GM21423 (cell line): ENCODE measurements around the gene DOK5.

Experiments
- ATAC-seq: cut with Tn5 transposase; IDR thresholded peaks from one replicate; pipeline ENCODE4 v1.9.1; 2021; ENCODE audit warnings: mild to moderate bottlenecking, moderate library complexity; ENCODE audit not compliant: unreplicated experiment

The DOK5 gene

DNA sequence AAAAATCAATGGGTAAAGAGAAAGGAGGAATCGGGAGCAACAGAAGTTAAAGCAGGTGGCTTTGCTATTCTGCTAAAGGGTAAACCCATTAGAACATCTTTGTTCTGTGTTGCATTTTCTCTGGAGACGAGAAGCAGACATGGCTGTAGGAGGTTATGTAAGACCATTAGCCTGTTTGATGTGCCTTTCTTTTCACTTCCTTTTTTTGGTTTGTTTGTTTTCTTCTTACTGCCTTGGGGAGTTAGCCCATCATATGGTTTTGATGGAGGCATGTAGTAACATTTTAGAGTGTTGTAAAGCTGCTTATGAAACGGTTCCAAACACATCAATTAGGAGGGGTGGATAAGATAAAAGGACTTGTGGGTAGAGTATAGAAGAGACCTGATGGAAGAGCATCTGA is 131.0 kb downstream of the DOK5 start:
- ATAC-seq: no peak

DNA sequence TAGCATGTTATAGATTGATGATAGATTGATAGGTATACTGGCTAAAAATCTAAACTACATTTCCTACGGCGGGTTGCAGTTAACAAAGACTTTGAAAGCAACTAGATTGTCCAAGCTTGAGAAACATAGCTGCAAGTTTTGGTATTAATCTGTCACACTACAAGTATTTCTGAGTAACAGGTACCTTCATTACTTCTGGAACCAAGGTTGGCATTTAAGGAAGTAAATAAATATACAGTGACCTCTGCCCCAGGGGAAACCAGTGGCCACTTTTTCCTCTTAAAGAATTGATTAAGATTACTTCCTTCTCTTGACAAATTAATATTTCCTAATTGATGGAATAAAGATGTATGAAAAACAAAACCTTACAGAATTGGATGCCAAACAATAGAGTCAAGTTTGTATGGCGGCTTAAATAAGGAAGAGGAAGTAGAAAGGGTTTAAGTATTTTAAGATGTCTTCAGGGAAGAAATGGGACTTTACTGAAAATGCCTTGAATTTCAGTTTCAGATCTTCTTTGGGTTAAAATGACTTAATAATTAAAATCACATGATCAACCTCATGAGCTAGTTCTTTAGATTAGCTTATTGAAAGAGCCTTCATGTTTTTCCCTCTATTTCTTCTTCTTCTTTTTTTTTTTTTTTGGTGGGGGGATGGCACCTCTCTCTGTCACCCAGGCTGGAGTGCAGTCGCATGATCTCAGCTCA is 132.8 kb downstream of the DOK5 start:
- ATAC-seq: no peak

GRCh38 chr20:54608943-54609342 is 133.6 kb downstream of the DOK5 start:
- ATAC-seq: no peak

- ATAC-seq: no peak
Measured at GRCh38 chr20:54611708-54612412, 136.5 kb downstream of the DOK5 start.

GRCh38 chr20:54618412-54618811 is 143.0 kb downstream of the DOK5 start:
- ATAC-seq: no peak

- no peak for ATAC-seq
Measured at GRCh38 chr20:54619181-54619580, 143.8 kb downstream of the DOK5 start.

- ATAC-seq: no peak
Measured at GRCh38 chr20:54619682-54620081, 144.3 kb downstream of the DOK5 start.

- no peak for ATAC-seq
Measured at GRCh38 chr20:54620611-54621010, 145.2 kb downstream of the DOK5 start.

- no peak for ATAC-seq
Measured at GRCh38 chr20:54622333-54623295, 147.2 kb downstream of the DOK5 start.

DNA sequence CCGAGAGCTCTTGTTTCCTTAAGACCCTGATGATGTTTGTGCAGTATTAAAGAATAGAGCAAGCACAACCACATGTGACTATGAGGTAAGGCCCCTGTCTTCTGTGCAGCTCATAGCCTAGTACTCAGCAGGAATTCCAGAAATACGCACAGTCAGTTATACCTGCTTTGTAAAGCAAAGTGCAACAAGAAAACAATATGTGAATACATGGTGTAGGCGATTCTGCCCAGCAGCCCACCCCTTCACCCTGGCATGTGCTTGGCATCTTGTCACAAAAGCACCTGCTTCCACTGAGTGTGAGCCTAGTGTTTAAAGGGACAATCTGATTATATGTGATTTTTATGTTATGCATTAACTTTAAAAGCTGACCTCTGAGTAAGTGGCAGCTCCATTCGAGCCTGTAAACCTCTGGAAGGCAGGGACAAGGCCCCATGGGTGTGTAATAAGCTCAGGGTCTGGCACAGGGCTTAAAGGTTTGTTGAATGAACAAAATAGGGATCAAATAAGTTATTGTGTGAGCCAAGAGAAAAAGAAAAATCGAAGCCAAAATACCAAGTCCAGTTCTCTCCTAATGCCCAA is 148.7 kb downstream of the DOK5 start:
- ATAC-seq: no peak

GRCh38 chr20:54624706-54625390 is 149.5 kb downstream of the DOK5 start:
- ATAC-seq: no peak

- no peak for ATAC-seq
Measured at GRCh38 chr20:54625497-54625896, 150.1 kb downstream of the DOK5 start.

DNA sequence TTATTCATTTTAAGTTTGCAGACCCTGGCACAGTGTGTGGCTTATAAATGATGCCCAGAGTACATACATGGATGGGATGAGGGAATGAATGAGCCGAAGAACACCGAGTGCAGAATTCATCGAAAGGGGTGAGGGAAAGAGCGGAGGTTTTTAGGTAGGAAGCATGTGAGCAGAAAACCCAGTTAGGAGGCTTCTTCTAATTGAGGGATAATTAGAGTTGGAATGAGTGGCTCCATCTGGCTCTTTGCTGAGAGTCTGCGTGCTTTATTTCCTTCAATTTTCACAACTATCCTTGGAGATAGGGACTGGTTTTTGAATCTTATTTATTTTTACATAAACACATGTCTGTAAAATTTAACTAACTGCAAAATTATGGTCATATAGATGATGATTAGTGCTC is 150.7 kb downstream of the DOK5 start:
- no peak for ATAC-seq

DNA sequence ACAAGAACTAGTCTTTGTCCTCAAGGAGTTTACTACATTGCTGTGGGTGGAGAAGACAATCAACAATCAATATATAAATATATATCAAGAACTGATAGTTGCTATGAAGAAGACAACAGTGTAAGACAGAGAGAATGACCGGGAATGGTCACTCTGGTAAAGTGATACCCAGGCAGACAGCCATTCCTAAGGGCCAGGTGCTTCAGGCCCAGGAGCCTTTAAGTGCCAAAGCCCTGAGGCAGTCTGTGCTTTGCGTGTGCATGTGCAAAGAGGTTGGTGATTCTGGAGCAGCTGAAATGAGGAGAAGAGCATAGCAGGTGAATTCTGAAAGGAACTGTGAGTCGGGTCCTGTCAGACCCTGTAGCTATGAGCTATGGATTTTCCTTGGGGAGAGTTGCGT is 154.2 kb downstream of the DOK5 start:
- ATAC-seq: no peak

DNA sequence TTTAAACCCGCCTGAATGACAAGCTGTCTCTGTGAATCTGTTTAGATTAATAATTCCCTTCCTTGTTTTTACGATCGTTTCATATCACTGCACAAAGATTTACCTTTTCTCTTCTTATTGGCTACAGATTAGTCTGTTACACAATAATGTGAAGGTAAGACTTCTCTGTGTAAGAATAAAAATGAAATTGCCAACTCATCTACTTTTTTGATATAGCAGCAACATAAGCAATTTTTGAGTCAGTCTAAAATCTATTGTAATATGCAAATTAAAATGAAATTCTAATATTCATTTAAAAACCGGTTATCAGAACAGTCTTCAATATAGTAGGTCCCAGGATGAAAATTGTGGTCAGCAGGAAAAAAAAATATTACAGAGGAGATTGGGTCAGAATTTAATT is 155.2 kb downstream of the DOK5 start:
- ATAC-seq: no peak

DNA sequence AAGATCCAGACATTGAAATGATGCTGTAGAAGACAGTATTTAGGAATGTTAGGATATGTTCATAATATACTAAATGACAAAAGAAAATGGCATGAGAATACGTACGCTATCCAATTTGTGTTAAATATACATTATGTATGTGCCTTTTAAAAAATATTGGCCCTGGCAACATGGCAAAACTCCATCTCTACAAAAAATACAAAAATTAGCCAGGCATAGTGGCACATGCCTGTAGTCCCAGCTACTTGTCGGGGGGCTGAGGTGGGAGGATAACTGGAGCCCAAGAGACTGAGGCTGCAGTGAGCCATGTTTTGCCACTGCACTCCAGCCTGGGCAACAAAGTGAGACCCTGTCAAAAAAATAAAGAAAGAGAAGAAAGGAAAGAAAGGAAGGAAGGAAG is 155.7 kb downstream of the DOK5 start:
- no peak for ATAC-seq

DNA sequence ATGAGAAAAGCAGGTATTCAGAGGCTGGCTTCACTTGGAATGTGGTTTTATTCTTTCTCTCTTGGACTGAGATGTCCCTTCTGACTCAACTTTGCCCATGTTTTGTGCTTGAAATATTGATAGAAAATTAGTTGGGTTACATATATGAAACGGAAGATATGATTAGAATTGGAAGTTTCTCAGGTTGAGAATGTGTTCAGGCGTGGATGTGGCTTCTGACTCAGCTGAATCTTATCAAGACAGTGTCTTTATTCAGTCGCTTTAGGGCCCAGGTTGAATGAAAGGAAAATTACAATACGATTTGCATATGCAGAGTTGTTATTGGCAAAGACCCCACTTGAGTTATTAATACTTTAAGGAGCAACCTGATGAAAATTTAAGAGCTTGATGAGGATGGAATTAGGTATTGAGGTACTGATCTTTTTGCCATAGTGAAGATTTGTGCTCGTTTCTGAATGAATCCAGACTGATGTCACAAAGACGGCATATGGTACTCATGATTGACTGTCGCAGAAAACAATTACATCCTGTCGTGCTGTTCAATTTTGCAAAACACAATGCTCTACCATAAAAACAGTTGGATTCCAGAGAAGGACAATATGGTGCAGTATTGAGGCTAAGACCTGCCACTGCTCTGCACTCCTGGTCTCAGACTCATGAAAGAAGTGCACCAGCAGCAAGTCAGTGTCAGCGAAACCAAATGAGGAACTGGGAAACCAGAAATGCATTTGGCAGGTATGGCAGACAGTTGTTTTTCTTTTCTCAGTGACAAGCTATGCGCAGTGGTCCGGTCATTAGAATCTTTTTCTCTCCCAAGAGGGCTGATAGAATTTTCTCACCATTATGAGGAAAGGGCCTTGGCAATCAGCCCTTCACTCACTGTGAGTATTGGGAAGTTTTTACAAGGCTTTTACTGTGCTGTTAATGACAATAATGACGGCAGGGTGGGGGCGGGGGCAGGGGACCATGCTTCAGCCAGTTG is 158.3 kb downstream of the DOK5 start:
- peak; percentile 96 for ATAC-seq

DNA sequence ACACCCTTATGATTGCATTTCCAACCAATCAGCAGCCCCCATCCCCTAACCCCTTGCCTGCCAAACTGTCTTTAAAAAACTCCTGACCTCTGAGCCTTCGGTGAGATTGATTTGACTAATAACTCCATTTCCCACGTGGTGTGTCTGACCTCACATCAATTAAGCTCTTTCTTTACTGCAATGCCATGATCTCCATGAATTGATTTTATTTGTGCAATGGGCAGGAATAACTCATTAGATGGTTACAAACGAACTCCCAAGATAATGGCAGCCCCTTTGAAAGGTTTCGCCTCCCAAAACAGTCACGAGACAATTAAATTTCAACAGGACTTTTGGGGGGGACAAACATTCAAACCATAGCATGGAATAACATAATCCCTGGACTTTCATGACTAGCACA is 161.2 kb downstream of the DOK5 start:
- no peak for ATAC-seq

- no peak for ATAC-seq
Measured at GRCh38 chr20:54639941-54640340, 164.5 kb downstream of the DOK5 start.
